HG03342 (cell line): ENCODE results near the gene AJUBA.
"Not testable (repeated sequence)": the region's sequence is repeated elsewhere in the genome, so short reads cannot be mapped to it uniquely, and the experiment has no call there.

ENCODE experiments used
- ATAC-seq: cut with Tn5 transposase; IDR thresholded peaks from one replicate; pipeline ENCODE4 v1.9.1; 2021; ENCODE audit warnings: mild to moderate bottlenecking, moderate library complexity; ENCODE audit not compliant: unreplicated experiment

AJUBA gene

GRCh38 chr14:22981090-22981875 is 1.1 kb downstream of the AJUBA start:
- ATAC-seq, result no peak

GRCh38 chr14:22980672-22981089 is 1.7 kb downstream of the AJUBA start:
- ATAC-seq, result no peak

GRCh38 chr14:22979748-22980392 is 2.5 kb downstream of the AJUBA start:
- ATAC-seq, result no peak

GRCh38 chr14:22978981-22979671 is 3.2 kb downstream of the AJUBA start:
- ATAC-seq, result no peak

GRCh38 chr14:22978487-22978837 is 3.9 kb downstream of the AJUBA start:
- no peak for ATAC-seq

GRCh38 chr14:22977684-22978486 is 4.5 kb downstream of the AJUBA start:
- ATAC-seq, result no peak

GRCh38 chr14:22977434-22977683 is 5.0 kb downstream of the AJUBA start:
- ATAC-seq, result no peak

- no peak for ATAC-seq
Measured at GRCh38 chr14:22976620-22977433, 5.5 kb downstream of the AJUBA start.

- ATAC-seq, result no peak
Measured at GRCh38 chr14:22974530-22975313, 7.6 kb downstream of the AJUBA start.

GRCh38 chr14:22973217-22974032 is 8.9 kb downstream of the AJUBA start:
- no peak for ATAC-seq

GRCh38 chr14:22972313-22972930 is 9.9 kb downstream of the AJUBA start:
- ATAC-seq, result no peak

- no peak for ATAC-seq
Measured at GRCh38 chr14:22971152-22971551, 11.2 kb downstream of the AJUBA start.

- ATAC-seq, result no peak
Measured at GRCh38 chr14:22966783-22967269, 15.5 kb downstream of the AJUBA start.

GRCh38 chr14:22965916-22966782 is 16.2 kb downstream of the AJUBA start:
- not testable (repeated sequence) for ATAC-seq

GRCh38 chr14:22962061-22962676 is 20.2 kb downstream of the AJUBA start:
- no peak for ATAC-seq

GRCh38 chr14:22955702-22956569 is 26.4 kb downstream of the AJUBA start:
- no peak for ATAC-seq
